Stimulated activated naive CD8-positive, alpha-beta T cell treated with anti-CD3 and anti-CD28 coated beads, Interleukin-15, Interleukin-2, amounts not matched to agents 100 ng/mL and 50 ng/mL, for 24 hours (primary cell): Measurements from ENCODE around the gene EPHA8.

Source experiments
- H3K27ac Mint-ChIP-seq: one replicate; pipeline ENCODE4 v1.8.0; 2021; ENCODE audit warnings: mild to moderate bottlenecking, mixed read lengths
- H3K27me3 Mint-ChIP-seq: one replicate; pipeline ENCODE4 v1.8.0; 2021; ENCODE audit warnings: mixed read lengths
- H3K36me3 Mint-ChIP-seq: one replicate; pipeline ENCODE4 v1.8.0; 2021; ENCODE audit warnings: low read depth, mixed read lengths
- H3K4me1 Mint-ChIP-seq: one replicate; pipeline ENCODE4 v1.8.0; 2021; ENCODE audit warnings: low read depth, mixed read lengths
- H3K4me3 Mint-ChIP-seq: one replicate; pipeline ENCODE4 v1.8.0; 2021; ENCODE audit warnings: mild to moderate bottlenecking, mixed read lengths
- H3K9me3 Mint-ChIP-seq: one replicate; pipeline ENCODE4 v1.8.0; 2021; ENCODE audit warnings: mixed read lengths

The EPHA8 gene

GRCh38 chr1:22562584-22563583 lies at the start of gene EPHA8:
EPHA8 (plus strand) TSS chr1:22563489; CDS start chr1:22563636, 147 bp downstream.
- no peaks in the 10 kb centered on the region for H3K36me3 Mint-ChIP-seq
- H3K27ac Mint-ChIP-seq: no peak within 1 kb of the TSS
- H3K27me3 Mint-ChIP-seq: peaks cover 50% of the 10 kb centered on the region
- H3K9me3 Mint-ChIP-seq: no peaks in the 10 kb centered on the region
- H3K4me1 Mint-ChIP-seq: no peaks in the 10 kb centered on the region
- H3K4me3 Mint-ChIP-seq: no peak within 1 kb of the TSS

- H3K36me3 Mint-ChIP-seq: peaks cover 71% of the 10 kb centered on the region
Observed at GRCh38 chr1:22516906-22517571, 46.2 kb upstream of the EPHA8 start.

GRCh38 chr1:22517956-22518355 lies 45.3 kb upstream of the EPHA8 start:
- Mint-ChIP-seq H3K4me1 (no peaks in the 10 kb centered on the region), H3K27me3 (no peaks in the 10 kb centered on the region), H3K9me3 (no peaks in the 10 kb centered on the region), H3K27ac (no peak overlapping the region), H3K4me3 (no peak overlapping the region), H3K36me3 (peaks cover 71% of the 10 kb centered on the region)

More at GRCh38 chr1:22516906-22517571, 46.2 kb upstream of the EPHA8 start:
- Mint-ChIP-seq H3K27ac (no peak overlapping the region), H3K9me3 (no peaks in the 10 kb centered on the region), H3K4me3 (no peak overlapping the region), H3K27me3 (no peaks in the 10 kb centered on the region), H3K4me1 (no peaks in the 10 kb centered on the region)

DNA sequence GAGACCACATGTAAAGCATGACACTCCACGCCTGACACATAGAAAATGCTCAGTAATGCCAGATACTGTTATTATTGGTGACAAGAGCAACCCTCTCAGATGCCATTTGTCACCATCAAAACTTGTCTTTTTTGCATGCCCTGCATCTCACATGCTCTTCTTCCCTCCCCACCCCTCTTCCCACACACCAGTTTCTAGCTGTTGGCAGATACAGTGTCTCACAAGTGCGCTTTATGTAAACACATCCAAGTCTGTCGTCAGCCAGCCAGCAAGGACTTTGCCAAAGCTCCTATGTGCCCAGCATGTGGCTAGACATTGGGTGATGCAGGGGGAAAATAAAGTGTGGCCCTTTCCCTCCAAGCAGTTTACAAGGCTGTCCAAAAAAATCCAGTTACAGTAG lies 44.9 kb upstream of the EPHA8 start:
- H3K9me3 Mint-ChIP-seq: no peaks in the 10 kb centered on the region

GRCh38 chr1:22520871-22521270 lies 42.4 kb upstream of the EPHA8 start:
- no peak overlapping the region for H3K27ac Mint-ChIP-seq
- no peaks in the 10 kb centered on the region for H3K27me3 Mint-ChIP-seq
- no peaks in the 10 kb centered on the region for H3K4me1 Mint-ChIP-seq
- no peaks in the 10 kb centered on the region for H3K9me3 Mint-ChIP-seq
- H3K36me3 Mint-ChIP-seq: peaks cover 65% of the 10 kb centered on the region
- H3K4me3 Mint-ChIP-seq: no peak overlapping the region

More for the DNA sequence above, 44.9 kb upstream of the EPHA8 start:
- H3K27me3 Mint-ChIP-seq: no peaks in the 10 kb centered on the region
- H3K27ac Mint-ChIP-seq: no peak overlapping the region
- H3K4me1 Mint-ChIP-seq: no peaks in the 10 kb centered on the region
- peaks cover 72% of the 10 kb centered on the region for H3K36me3 Mint-ChIP-seq
- H3K4me3 Mint-ChIP-seq: no peak overlapping the region

DNA sequence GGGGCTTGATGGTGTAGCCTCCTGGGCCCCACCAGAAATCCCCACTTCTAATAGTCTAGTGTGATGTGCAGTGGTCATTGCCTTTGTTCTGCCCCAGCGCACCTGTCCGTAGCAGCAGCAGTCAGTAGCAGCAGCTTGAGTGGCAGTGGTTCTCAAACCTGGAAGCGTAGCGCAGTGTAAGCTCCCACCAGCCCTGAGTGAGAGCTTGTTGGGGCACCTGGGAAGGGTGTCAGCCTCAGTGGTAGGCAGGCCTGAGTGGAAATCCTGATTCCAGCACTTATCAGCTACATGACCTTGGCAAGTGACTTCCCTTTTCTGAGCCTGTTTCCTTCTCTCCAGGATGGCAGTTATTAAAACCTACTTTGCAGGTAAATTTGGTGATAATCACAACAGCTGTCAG lies 41.6 kb upstream of the EPHA8 start:
- H3K36me3 Mint-ChIP-seq: peaks cover 62% of the 10 kb centered on the region
- no peak overlapping the region for H3K27ac Mint-ChIP-seq
- H3K9me3 Mint-ChIP-seq: no peaks in the 10 kb centered on the region
- no peaks in the 10 kb centered on the region for H3K27me3 Mint-ChIP-seq
- no peak overlapping the region for H3K4me3 Mint-ChIP-seq
- no peaks in the 10 kb centered on the region for H3K4me1 Mint-ChIP-seq

DNA sequence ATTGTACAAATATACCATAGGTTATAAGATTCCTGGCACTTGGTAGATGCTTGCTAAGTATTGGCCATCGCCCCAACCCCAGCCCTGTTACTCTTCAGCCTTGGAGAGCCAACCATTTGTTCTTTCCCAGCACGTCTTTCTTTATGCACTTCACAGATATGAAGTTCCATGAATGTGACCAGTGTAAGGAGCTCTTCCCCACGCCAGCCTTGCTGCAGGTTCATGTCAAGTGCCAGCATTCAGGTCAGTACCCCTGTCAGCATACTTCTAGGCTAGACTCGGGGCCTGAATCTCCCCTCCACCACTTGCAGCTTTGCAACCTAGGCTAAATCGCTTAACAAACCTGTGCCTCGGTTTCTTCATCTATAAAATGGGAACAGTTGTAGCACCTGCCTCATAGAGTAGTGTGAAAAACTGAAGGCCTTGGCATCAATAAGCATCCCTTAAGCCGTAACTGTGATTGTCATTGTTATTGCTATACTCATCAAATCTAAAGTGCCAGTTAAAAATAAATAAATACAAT lies 41.0 kb upstream of the EPHA8 start:
- Mint-ChIP-seq H3K9me3 (no peaks in the 10 kb centered on the region), H3K36me3 (peaks cover 62% of the 10 kb centered on the region), H3K27me3 (no peaks in the 10 kb centered on the region), H3K4me3 (no peak overlapping the region), H3K4me1 (no peaks in the 10 kb centered on the region), H3K27ac (no peak overlapping the region)

- Mint-ChIP-seq H3K27me3 (no peaks in the 10 kb centered on the region), H3K9me3 (no peaks in the 10 kb centered on the region), H3K27ac (no peak overlapping the region), H3K4me3 (no peak overlapping the region), H3K36me3 (peaks cover 44% of the 10 kb centered on the region), H3K4me1 (no peaks in the 10 kb centered on the region)
Observed at GRCh38 chr1:22524481-22524880, 38.8 kb upstream of the EPHA8 start.

DNA sequence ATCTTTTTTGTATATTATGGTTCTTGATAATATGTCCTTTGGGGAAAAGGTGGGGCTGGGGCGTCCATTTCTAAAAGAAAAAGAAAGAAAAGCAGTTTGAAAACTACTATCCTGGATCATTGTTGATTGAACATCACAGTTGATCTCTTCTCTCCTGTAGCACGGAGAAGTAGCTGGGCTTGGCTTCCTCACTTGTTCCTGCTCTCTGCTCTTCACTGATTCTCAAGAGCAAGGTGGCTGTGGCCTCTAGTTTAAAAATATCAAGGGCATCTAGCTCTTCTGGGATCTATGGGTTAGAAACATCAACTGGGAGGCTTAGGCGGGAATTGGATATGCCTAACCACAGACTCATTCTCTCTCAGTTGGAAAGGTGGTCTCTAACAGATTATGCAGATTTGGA lies 38.1 kb upstream of the EPHA8 start:
- Mint-ChIP-seq H3K27me3 (no peaks in the 10 kb centered on the region), H3K27ac (no peak overlapping the region), H3K9me3 (no peaks in the 10 kb centered on the region), H3K36me3 (peaks cover 43% of the 10 kb centered on the region), H3K4me3 (no peak overlapping the region), H3K4me1 (no peaks in the 10 kb centered on the region)

DNA sequence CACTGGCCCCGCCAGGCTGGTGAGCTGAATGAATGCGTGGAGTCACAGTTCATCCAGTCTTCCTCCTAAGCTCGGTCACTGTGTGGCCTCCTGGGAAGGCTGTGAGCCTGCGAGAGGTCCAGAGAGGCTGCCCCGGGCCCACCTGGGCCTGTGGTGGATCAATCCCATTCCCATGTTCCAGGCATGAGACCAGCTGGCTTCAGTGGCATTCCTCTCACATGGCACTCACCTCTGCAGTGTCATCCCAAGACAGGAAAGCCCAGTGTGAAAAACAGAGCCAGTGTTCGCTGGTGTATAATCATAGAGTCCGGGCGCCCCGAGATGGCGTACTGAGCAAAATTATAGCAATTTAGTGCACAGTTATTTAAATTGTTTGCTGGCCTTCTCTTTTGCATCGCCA lies 37.6 kb upstream of the EPHA8 start:
- H3K27me3 Mint-ChIP-seq: no peaks in the 10 kb centered on the region
- no peak overlapping the region for H3K4me3 Mint-ChIP-seq
- no peaks in the 10 kb centered on the region for H3K4me1 Mint-ChIP-seq
- H3K9me3 Mint-ChIP-seq: no peaks in the 10 kb centered on the region
- peaks cover 39% of the 10 kb centered on the region for H3K36me3 Mint-ChIP-seq
- no peak overlapping the region for H3K27ac Mint-ChIP-seq

DNA sequence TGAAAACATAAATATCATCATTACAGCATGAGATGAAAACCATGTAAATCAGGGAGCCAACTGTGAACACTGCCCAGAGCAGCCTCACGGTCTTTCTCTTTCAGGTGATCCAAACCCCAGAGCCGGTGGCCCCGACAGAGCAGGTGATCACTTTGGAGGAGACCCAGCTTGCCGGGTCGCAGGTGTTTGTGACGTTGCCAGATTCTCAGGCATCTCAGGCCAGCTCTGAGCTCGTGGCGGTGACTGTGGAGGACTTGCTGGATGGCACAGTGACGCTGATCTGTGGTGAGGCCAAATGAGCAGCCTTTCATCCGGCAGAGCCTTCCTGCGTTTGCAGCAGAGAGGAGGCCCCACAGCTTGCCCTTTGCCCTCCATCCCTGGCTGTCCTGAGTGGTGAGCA lies 37.2 kb upstream of the EPHA8 start:
- H3K9me3 Mint-ChIP-seq: no peaks in the 10 kb centered on the region
- H3K27me3 Mint-ChIP-seq: no peaks in the 10 kb centered on the region
- no peak overlapping the region for H3K27ac Mint-ChIP-seq
- no peak overlapping the region for H3K4me3 Mint-ChIP-seq
- no peaks in the 10 kb centered on the region for H3K4me1 Mint-ChIP-seq
- peaks cover 37% of the 10 kb centered on the region for H3K36me3 Mint-ChIP-seq

DNA sequence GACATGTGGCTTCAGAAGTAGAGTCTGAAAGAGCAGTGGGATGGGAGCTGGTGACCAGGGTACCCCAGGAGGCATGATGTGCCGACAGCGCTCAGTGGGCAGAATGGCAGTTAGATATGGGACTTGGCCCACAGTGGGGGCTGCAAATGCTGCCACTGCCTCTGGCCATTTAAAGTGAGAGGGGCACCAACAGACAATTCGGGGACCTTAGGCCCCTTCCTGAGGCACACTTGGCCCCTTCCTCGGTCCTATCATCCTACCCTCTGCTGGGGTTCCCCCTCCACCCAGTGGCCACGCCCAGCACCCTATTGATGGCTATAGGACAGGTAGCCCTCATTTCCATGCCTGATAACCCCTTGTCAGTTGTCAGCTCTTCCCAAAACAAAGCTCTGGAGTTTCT lies 36.6 kb upstream of the EPHA8 start:
- Mint-ChIP-seq H3K9me3 (no peaks in the 10 kb centered on the region), H3K4me1 (no peaks in the 10 kb centered on the region), H3K27ac (no peak overlapping the region), H3K4me3 (no peak overlapping the region), H3K27me3 (no peaks in the 10 kb centered on the region), H3K36me3 (peaks cover 37% of the 10 kb centered on the region)

GRCh38 chr1:22527122-22527521 lies 36.2 kb upstream of the EPHA8 start:
- Mint-ChIP-seq H3K27me3 (no peaks in the 10 kb centered on the region), H3K4me3 (no peak overlapping the region), H3K27ac (no peak overlapping the region), H3K9me3 (no peaks in the 10 kb centered on the region), H3K4me1 (no peaks in the 10 kb centered on the region), H3K36me3 (peaks cover 34% of the 10 kb centered on the region)

GRCh38 chr1:22527555-22528296 lies 35.6 kb upstream of the EPHA8 start:
- Mint-ChIP-seq H3K36me3 (peaks cover 32% of the 10 kb centered on the region), H3K27ac (no peak overlapping the region), H3K9me3 (no peaks in the 10 kb centered on the region)

GRCh38 chr1:22528451-22528850 lies 34.8 kb upstream of the EPHA8 start:
- Mint-ChIP-seq H3K4me1 (no peaks in the 10 kb centered on the region), H3K4me3 (no peak overlapping the region), H3K36me3 (peaks cover 27% of the 10 kb centered on the region), H3K9me3 (no peaks in the 10 kb centered on the region), H3K27ac (no peak overlapping the region), H3K27me3 (no peaks in the 10 kb centered on the region)

More at GRCh38 chr1:22527555-22528296, 35.6 kb upstream of the EPHA8 start:
- no peaks in the 10 kb centered on the region for H3K27me3 Mint-ChIP-seq
- no peak overlapping the region for H3K4me3 Mint-ChIP-seq
- H3K4me1 Mint-ChIP-seq: no peaks in the 10 kb centered on the region
